H1 (cell line): ENCODE results near the gene AMN1. TPM values are rescaled to one million over a fixed set of nuclear protein-coding genes. Genes with fewer than 3 reads are reported as not detected.
"Not testable (repeated sequence)": the region's sequence is repeated elsewhere in the genome, so short reads cannot be mapped to it uniquely, and the experiment has no call there.

Experiments used
- CTCF ChIA-PET: fragments of 300-600 bp; sonication (Branson Sonifier 250); formaldehyde crosslinking; loops from one replicate; lab custom pipeline; 2021; ENCODE audit not compliant: partially characterized antibody; lab: Charles Lee
- POLR2A ChIA-PET: fragments of 300-600 bp; sonication (Branson Sonifier 250); formaldehyde crosslinking; loops from one replicate; lab custom pipeline; 2021; ENCODE audit warnings: inconsistent platforms; ENCODE audit not compliant: partially characterized antibody; lab: Charles Lee
- DNase-seq, 2 experiments: peaks; one replicate each; pipeline versions ENCODE4 v3.0.0 to v3.0.0-alpha.2; 2010 to 2022; ENCODE audit warnings: low spot score in 2 of 2, low read depth in 1 of 2, mixed read lengths in 1 of 2
- FAIRE-seq: peaks from 2 replicates; lab custom pipeline; 2011; peaks lifted over from hg19 to GRCh38; lab: Jason Lieb, UNC
- H2AFZ ChIP-seq: 2 replicates; pipeline ENCODE4 v1.8.1; 2012; ENCODE audit warnings: low read length, inconsistent platforms
- H2AK5ac ChIP-seq: 2 replicates; pipeline ENCODE4 v1.6.1; 2013; ENCODE audit warnings: low read depth, low read length
- H2BK120ac ChIP-seq: replicated peaks from 2 replicates; pipeline ENCODE3; 2013; ENCODE audit warnings: low read depth, low read length, inconsistent platforms
- H2BK12ac ChIP-seq: 2 replicates; pipeline ENCODE4 v1.6.1; 2013; ENCODE audit warnings: low read depth, low read length
- H2BK15ac ChIP-seq: 2 replicates; pipeline ENCODE4 v1.6.1; 2013; ENCODE audit warnings: low read length
- H2BK20ac ChIP-seq: 2 replicates; pipeline ENCODE4 v1.6.1; 2013; ENCODE audit warnings: low read length
- H2BK5ac ChIP-seq: 2 replicates; pipeline ENCODE4 v1.6.1; 2013; ENCODE audit warnings: low read depth, low read length
- H3K14ac ChIP-seq: 2 replicates; pipeline ENCODE4 v1.6.1; 2013; ENCODE audit warnings: inconsistent platforms; ENCODE audit not compliant: insufficient read length
- H3K18ac ChIP-seq: 2 replicates; pipeline ENCODE4 v1.6.1; 2013; ENCODE audit warnings: low read length; ENCODE audit errors: extremely low read depth
- H3K23ac ChIP-seq: 2 replicates; pipeline ENCODE4 v1.6.1; 2013; ENCODE audit warnings: inconsistent platforms; ENCODE audit not compliant: insufficient read length
- H3K23me2 ChIP-seq: 2 replicates; pipeline ENCODE4 v1.6.1; 2013; ENCODE audit warnings: low read depth, low read length
- H3K27ac ChIP-seq: 2 replicates; pipeline ENCODE4 v1.6.1; 2011; ENCODE audit warnings: low read depth, low read length, inconsistent platforms
- H3K27me3 ChIP-seq, 4 experiments: replicated peaks in 1 of 4; 1 replicate in 1 of 4; 2 replicates in 3 of 4; pipeline versions ENCODE4 v1.6.1 to v1.8.1; 2011 to 2013; ENCODE audit warnings: low read length in 3 of 4, mild to moderate bottlenecking in 3 of 4, inconsistent platforms in 2 of 4, mixed read lengths in 2 of 4, moderate library complexity in 1 of 4; ENCODE audit not compliant: control insufficient read depth in 3 of 4, insufficient read depth in 3 of 4; ENCODE audit errors: extremely low read depth in 1 of 4
- H3K36me3 ChIP-seq, 4 experiments: 2 replicates each; pipeline versions ENCODE4 v1.6.1 to v1.8.1; 2011 to 2013; ENCODE audit warnings: mild to moderate bottlenecking in 4 of 4, low read length in 3 of 4, moderate library complexity in 2 of 4, control low read depth in 1 of 4, inconsistent platforms in 1 of 4; ENCODE audit not compliant: insufficient read depth in 4 of 4, control insufficient read depth in 2 of 4
- H3K4ac ChIP-seq: replicated peaks from 2 replicates; pipeline ENCODE3; 2013; ENCODE audit warnings: low read length, low read depth, mixed read lengths, inconsistent platforms; ENCODE audit not compliant: insufficient read length
- H3K4me1 ChIP-seq, 4 experiments: replicated peaks in 1 of 4; 1 replicate in 1 of 4; 2 replicates in 3 of 4; pipeline versions ENCODE4 v1.6.1 to v1.8.1; 2011 to 2013; ENCODE audit warnings: low read length in 3 of 4, inconsistent platforms in 2 of 4, mixed read lengths in 1 of 4; ENCODE audit not compliant: insufficient read depth in 4 of 4, control insufficient read depth in 3 of 4
- H3K4me2 ChIP-seq, 2 experiments: 2 replicates each; pipeline versions ENCODE4 v1.6.1 to v1.8.1; 2011 to 2013; ENCODE audit warnings: low read depth in 2 of 2, low read length in 2 of 2, control low read depth in 1 of 2, inconsistent platforms in 1 of 2, mild to moderate bottlenecking in 1 of 2; ENCODE audit not compliant: insufficient read depth in 1 of 2
- H3K4me3 ChIP-seq, 4 experiments: fragments of 200-600, 300-600 bp in 1 of 4; sonication (generic), shearing (Covaris generic), sonication (Bioruptor Twin) in 1 of 4; 2 replicates each; pipeline versions ENCODE4 v1.5.1 to v1.8.1; 2011 to 2016; ENCODE audit warnings: low read length in 4 of 4, low read depth in 3 of 4, control low read depth in 2 of 4, inconsistent platforms in 2 of 4, mild to moderate bottlenecking in 2 of 4, mixed read lengths in 1 of 4, moderate library complexity in 1 of 4; ENCODE audit not compliant: insufficient read depth in 2 of 4; ENCODE audit errors: extremely low read depth in 1 of 4
- H3K56ac ChIP-seq: replicated peaks from 2 replicates; pipeline ENCODE3; 2013; ENCODE audit warnings: low read depth, mild to moderate bottlenecking, mixed read lengths, low read length, inconsistent platforms; ENCODE audit not compliant: insufficient read length
- H3K79me1 ChIP-seq: 2 replicates; pipeline ENCODE4 v1.6.1; 2013; ENCODE audit warnings: low read depth, low read length, control low read depth
- H3K79me2 ChIP-seq, 2 experiments: 2 replicates each; pipeline versions ENCODE4 v1.6.1 to v1.8.1; 2012 to 2013; ENCODE audit warnings: low read length in 2 of 2, mild to moderate bottlenecking in 2 of 2, inconsistent platforms in 1 of 2; ENCODE audit not compliant: insufficient read depth in 2 of 2, control insufficient read depth in 1 of 2
- H3K9ac ChIP-seq, 4 experiments: replicated peaks in 1 of 4; 1 replicate in 1 of 4; 2 replicates in 3 of 4; pipeline versions ENCODE4 v1.6.1 to v1.8.1; 2011 to 2013; ENCODE audit warnings: low read depth in 3 of 4, low read length in 3 of 4, control low read depth in 2 of 4, mild to moderate bottlenecking in 2 of 4, moderate library complexity in 2 of 4, inconsistent platforms in 1 of 4; ENCODE audit errors: extremely low read depth in 1 of 4
- H3K9me3 ChIP-seq, 2 experiments: 2 replicates each; pipeline versions ENCODE4 v1.6.1 to v1.8.1; 2012 to 2013; ENCODE audit warnings: mild to moderate bottlenecking in 2 of 2, moderate library complexity in 2 of 2, control low read depth in 1 of 2, inconsistent platforms in 1 of 2, low read depth in 1 of 2, low read length in 1 of 2, mixed read lengths in 1 of 2; ENCODE audit not compliant: insufficient read depth in 2 of 2
- H4K20me1 ChIP-seq, 2 experiments: replicated peaks in 1 of 2; 2 replicates each; pipeline versions ENCODE3 to v1.8.1; 2011 to 2013; ENCODE audit warnings: inconsistent platforms in 2 of 2, low read length in 2 of 2, mild to moderate bottlenecking in 1 of 2; ENCODE audit not compliant: insufficient read depth in 2 of 2, control insufficient read depth in 1 of 2
- H4K5ac ChIP-seq: 2 replicates; pipeline ENCODE4 v1.6.1; 2013; ENCODE audit warnings: low read length, low read depth, mixed read lengths, inconsistent platforms; ENCODE audit not compliant: insufficient read length
- H4K8ac ChIP-seq: 2 replicates; pipeline ENCODE4 v1.8.0; 2013; ENCODE audit warnings: mild to moderate bottlenecking, moderate library complexity, low read length, inconsistent platforms; ENCODE audit not compliant: insufficient read depth; ENCODE audit errors: extremely low read depth
- H4K91ac ChIP-seq: replicated peaks from 2 replicates; pipeline ENCODE3; 2013; ENCODE audit warnings: low read length, mixed read lengths, inconsistent platforms; ENCODE audit not compliant: insufficient read length
- BACH1 ChIP-seq: IDR thresholded peaks from 2 replicates; pipeline ENCODE4 v1.6.1; 2012; ENCODE audit warnings: low read length, improper control_type of control experiment
- CTBP2 ChIP-seq: IDR thresholded peaks from 2 replicates; pipeline ENCODE4 v1.7.0; 2011; ENCODE audit warnings: borderline replicate concordance, mild to moderate bottlenecking, moderate library complexity, mixed read lengths, low read length; ENCODE audit not compliant: insufficient read depth, insufficient read length
- EP300 ChIP-seq, 2 experiments: IDR thresholded peaks; 1 replicate in 1 of 2; 2 replicates in 1 of 2; pipeline ENCODE4 v1.6.1; 2011 to 2012; ENCODE audit warnings: low read depth in 2 of 2, low read length in 2 of 2, mild to moderate bottlenecking in 2 of 2, borderline replicate concordance in 1 of 2, inconsistent platforms in 1 of 2, moderate library complexity in 1 of 2
- JUND ChIP-seq: IDR thresholded peaks from 2 replicates; pipeline ENCODE4 v1.6.1; 2011; ENCODE audit warnings: mild to moderate bottlenecking, improper control_type of control experiment, low read length
- MAFK ChIP-seq: IDR thresholded peaks from 2 replicates; pipeline ENCODE4 v1.6.1; 2012; ENCODE audit warnings: low read depth, mild to moderate bottlenecking, improper control_type of control experiment, low read length
- POLR2AphosphoS5 ChIP-seq: IDR thresholded peaks from 2 replicates; pipeline ENCODE4 v1.6.1; 2011; ENCODE audit warnings: low read depth, low read length
- RAD21 ChIP-seq, 2 experiments: IDR thresholded peaks in 1 of 2; conservative IDR thresholded peaks in 1 of 2; 2 replicates each; pipeline ENCODE4 v1.6.1; 2011; ENCODE audit warnings: low read depth in 2 of 2, low read length in 2 of 2, improper control_type of control experiment in 1 of 2, inconsistent platforms in 1 of 2, mild to moderate bottlenecking in 1 of 2, moderate library complexity in 1 of 2
- SAP30 ChIP-seq: fragments of 300-600 bp; sonication (generic); IDR thresholded peaks from 2 replicates; pipeline ENCODE4 v1.7.1; 2012; ENCODE audit warnings: low read length, moderate library complexity, mild to moderate bottlenecking, inconsistent platforms; ENCODE audit not compliant: insufficient read depth, insufficient replicate concordance
- WGBS, 2 experiments: shearing (Covaris generic) in 1 of 2; methylation state at CpG; one replicate each; pipeline versions ENCODE4 v1.1.6 to v1.1.7; 2013 to 2015; ENCODE audit warnings: low lambda C conversion rate in 2 of 2, mixed read lengths in 2 of 2, inconsistent platforms in 1 of 2, low coverage in 1 of 2, missing lambda C conversion rate in 1 of 2; ENCODE audit not compliant: insufficient replicate concordance in 2 of 2, insufficient coverage in 1 of 2, insufficient read length in 1 of 2; ENCODE audit errors: extremely low coverage in 1 of 2, missing lambda C conversion rate in 1 of 2; 5-methylcytosine and 5-hydroxymethylcytosine counted together
- polyA plus RNA-seq, 7 experiments: library from polyadenylated mRNA; depleted of rRNA in 3 of 7; stranded (reverse) in 5 of 7; unstranded in 2 of 7; fragments of >200 nt in 5 of 7; fragments of 200-250 nt in 2 of 7; gene quantifications; 1 replicate in 5 of 7; 2 replicates in 1 of 7; 4 replicates in 1 of 7; pipeline versions ENCODE4 v1.2.1 to v1.2.3, GENCODE V29; 2011 to 2013; ENCODE audit warnings: missing spikeins in 2 of 7, mixed read lengths in 2 of 7
- total RNA-seq: library from RNA; stranded (reverse); fragmentation: NEBNext Ultra II Directional; extraction: Animal tissue kit (Norgen Biotek cat#: 25700); gene quantifications from 2 replicates; pipeline ENCODE4 v1.2.1, GENCODE V29; 2021

AMN1 gene
- total and polyA plus RNA-seq, 2 of the 8 experiments (the other 6 are each of a cell fraction or from before 2014, with no cell fraction given), result 7.5 to 13.8 TPM

- TF ChIP-seq EP300 (IDR thresholded peaks at IDR 0.05; ENCODE audit: borderline replicate concordance in 1 of 2, low read depth in 2 of 2, low read length in 2 of 2), result peak in 1 of 2 experiments; percentile 16; a peak in 1 of 3 replicates
- TF ChIP-seq JUND, result peak; percentile 97
- TF ChIP-seq MAFK, result peak; percentile 68
- TF ChIP-seq SAP30, result no peak
- TF ChIP-seq BACH1, result peak; percentile 93
- peak; percentile 42 for TF ChIP-seq CTBP2
- TF ChIP-seq RAD21 (IDR thresholded peaks at IDR 0.05 in 1 of 2, conservative IDR thresholded peaks at IDR 0.05 in 1 of 2; ENCODE audit: low read depth in 2 of 2, low read length in 2 of 2), result 0 out of 4 replicates have a peak, but pooled peaks of 1 of the 2 experiments have one; percentile 0
- peak; percentile 55 for TF ChIP-seq POLR2AphosphoS5
Measured at GRCh38 chr12:31732926-31733548, 4.2 kb upstream of the AMN1 start (continued).

GRCh38 chr12:31731203-31731602 lies 2.4 kb upstream of the AMN1 start:
- H4K8ac ChIP-seq, H3K9me3 ChIP-seq, H2AK5ac ChIP-seq, H4K91ac ChIP-seq, H3K23me2 ChIP-seq, H3K79me1 ChIP-seq, H2BK20ac ChIP-seq, H2BK15ac ChIP-seq, H3K4ac ChIP-seq, H2BK5ac ChIP-seq, H3K27ac ChIP-seq, H3K4me2 ChIP-seq, H2BK120ac ChIP-seq, H4K5ac ChIP-seq, H3K18ac ChIP-seq, H4K20me1 ChIP-seq, H3K4me3 ChIP-seq, H3K23ac ChIP-seq, H2AFZ ChIP-seq, FAIRE-seq, H2BK12ac ChIP-seq, DNase-seq, H3K56ac ChIP-seq, H3K36me3 ChIP-seq, H3K9ac ChIP-seq, H3K79me2 ChIP-seq, H3K27me3 ChIP-seq, H3K14ac ChIP-seq: not testable (repeated sequence)
- POLR2A ChIA-PET, result interaction anchor here (1.4 kb wide), 1 partner anchor 18 kb away, joined by 3 read pairs; no protein-coding TSS in a partner anchor
- 82% methylated on average over 5 of the region's 5 CpGs; no CpG with 5 or more reads in 1 of the 2 experiments for WGBS, 2 experiments
- H3K4me1 ChIP-seq, result peaks cover 4 to 15% (median 11%) of the 10 kb centered on the region in 4 experiments; a peak in 5 of 7 replicates
- CTCF ChIA-PET, result interaction anchor here (1.6 to 1.7 kb wide), 2 partner anchors 29 to 44 kb away, joined by 3 to 4 read pairs; no protein-coding TSS in a partner anchor
